SK-N-MC (cell line): ENCODE data around the gene PGAM4.

Experiments
- EZH2 ChIP-seq: fragments of 200-600 bp; sonication (generic); IDR thresholded peaks from one replicate; pipeline ENCODE4 v1.6.1; 2017; ENCODE audit warnings: antibody characterized with exemption
- FOXP2 ChIP-seq: optimal IDR thresholded peaks from 2 replicates; pipeline ENCODE3; 2011; ENCODE audit warnings: mild to moderate bottlenecking, moderate library complexity; ENCODE audit not compliant: insufficient read depth; ENCODE audit errors: extremely low read length, control extremely low read depth
- POLR2AphosphoS5 ChIP-seq: IDR thresholded peaks from 2 replicates; pipeline ENCODE4 v1.6.1; 2012; ENCODE audit warnings: mild to moderate bottlenecking, low read depth, low read length, borderline replicate concordance

DNA sequence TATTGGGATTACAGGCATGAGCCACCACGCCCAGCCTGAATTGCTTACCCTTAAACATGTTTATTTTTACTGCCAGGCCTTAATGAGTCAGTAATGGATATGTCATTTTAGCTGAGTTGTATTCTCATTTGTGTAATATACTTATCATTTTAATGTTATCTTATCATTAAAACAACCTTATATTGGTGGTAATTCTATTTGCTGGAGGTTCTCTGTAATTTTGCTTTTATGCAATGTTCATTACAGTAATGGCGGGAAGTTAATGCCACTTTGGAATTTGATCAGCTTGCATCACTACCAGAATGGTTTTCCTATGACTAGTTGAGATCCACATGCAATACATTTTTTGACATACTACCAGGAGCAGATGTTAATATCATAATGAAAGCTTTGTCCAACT is 6.3 kb upstream of the PGAM4 start:
- TF ChIP-seq EZH2: no peak
- TF ChIP-seq POLR2AphosphoS5: no peak
- no peak for TF ChIP-seq FOXP2
